A549 (cell line): ENCODE measurements around the gene KRT32. TPM values are rescaled to one million over a fixed set of nuclear protein-coding genes. Genes with fewer than 3 reads are reported as not detected.
A peak's percentile ranks its signal among the peaks of the same experiment; 100 is the strongest.

Source experiments
- ATAC-seq, 2 experiments: fragments of 200-7000 bp in 1 of 2; fragments of >200 bp in 1 of 2; cut with Nextera tagmentation in 1 of 2; cut with Tn5 transposase in 1 of 2; 3 replicates each; pipeline versions ENCODE4 v1.8.0 to v1.9.1; 2018 to 2020; ENCODE audit warnings: mild to moderate bottlenecking in 1 of 2, moderate library complexity in 1 of 2
- CTCF ChIA-PET: fragments of 300-600 bp; sonication (Branson Sonifier 250); formaldehyde crosslinking; extraction: SDS; loops from one replicate; lab custom pipeline; 2021; ENCODE audit warnings: antibody characterized with exemption, inconsistent platforms; lab: Yijun Ruan, JAX
- POLR2A ChIA-PET: fragments of 350-600 bp; formaldehyde crosslinking; extraction: SDS; loops from one replicate; lab custom pipeline; 2021; ENCODE audit warnings: antibody characterized with exemption, inconsistent platforms; lab: Yijun Ruan, JAX
- DNase-seq, 2 experiments: peaks; one replicate each; pipeline versions ENCODE4 v3.0.0 to v3.0.0-alpha.2; 2011 to 2016; ENCODE audit warnings: low read depth in 1 of 2, low spot score in 1 of 2
- FAIRE-seq: peaks from 2 replicates; lab custom pipeline; 2011; peaks lifted over from hg19 to GRCh38; lab: Jason Lieb, UNC
- H3K27ac ChIP-seq, 2 experiments: fragments of >200 bp; sonication (Bioruptor Twin); formaldehyde crosslinking; 3 replicates each; pipeline ENCODE4 v1.5.1; 2016 to 2017
- H3K4me1 ChIP-seq: fragments of >200 bp; sonication (Bioruptor Twin); formaldehyde crosslinking; 3 replicates; pipeline ENCODE4 v1.6.1; 2016
- H3K4me2 ChIP-seq: fragments of >200 bp; sonication (Bioruptor Twin); formaldehyde crosslinking; 3 replicates; pipeline ENCODE4 v1.6.1; 2016
- H3K4me3 ChIP-seq: fragments of >200 bp; sonication (Bioruptor Twin); formaldehyde crosslinking; 3 replicates; pipeline ENCODE4 v1.5.1; 2016
- H3K9me3 ChIP-seq: fragments of >200 bp; sonication (Bioruptor Twin); formaldehyde crosslinking; 3 replicates; pipeline ENCODE4 v1.6.1; 2016
- CEBPB ChIP-seq, 2 experiments: fragments of >200 bp in 1 of 2; sonication (Bioruptor Twin) in 1 of 2; formaldehyde crosslinking in 1 of 2; IDR thresholded peaks; 2 replicates each; pipeline ENCODE4 v1.6.1; 2012 to 2016
- EHF ChIP-seq: fragments of 250-450 bp; sonication (Bioruptor Pico); IDR thresholded peaks from 2 replicates; pipeline ENCODE4 v1.5.0; 2020; ENCODE audit warnings: mild to moderate bottlenecking
- EP300 ChIP-seq, 2 experiments: fragments of >200 bp; sonication (Bioruptor Twin); formaldehyde crosslinking; IDR thresholded peaks; 2 replicates in 1 of 2; 3 replicates in 1 of 2; pipeline ENCODE4 v1.6.1; 2016 to 2017
- ESRRA ChIP-seq: fragments of 150-350 bp; IDR thresholded peaks from 2 replicates; pipeline ENCODE4 v1.6.1; 2014; ENCODE audit warnings: mild to moderate bottlenecking, low read length, borderline replicate concordance
- FOSB ChIP-seq: fragments of 250-450 bp; sonication (Bioruptor Pico); IDR thresholded peaks from 2 replicates; pipeline ENCODE4 v1.5.0; 2020; ENCODE audit warnings: mild to moderate bottlenecking, moderate library complexity
- FOSL2 ChIP-seq, 2 experiments: fragments of 450-650 bp in 1 of 2; fragments of >200 bp in 1 of 2; sonication (Bioruptor Twin) in 1 of 2; formaldehyde crosslinking; IDR thresholded peaks; 2 replicates each; pipeline versions ENCODE4 v1.5.0 to v1.6.1; 2016 to 2020; ENCODE audit warnings: mild to moderate bottlenecking in 1 of 2, moderate library complexity in 1 of 2
- FOXS1 ChIP-seq: fragments of 250-450 bp; sonication (Bioruptor Pico); IDR thresholded peaks from 2 replicates; pipeline ENCODE4 v1.5.0; 2020; ENCODE audit warnings: mild to moderate bottlenecking, moderate library complexity
- HDAC2 ChIP-seq: fragments of 200-600 bp; sonication (generic); IDR thresholded peaks from 2 replicates; pipeline ENCODE4 v1.6.1; 2016
- HOXA7 ChIP-seq: fragments of 250-450 bp; sonication (Bioruptor Pico); IDR thresholded peaks from 2 replicates; pipeline ENCODE4 v1.5.0; 2020; ENCODE audit warnings: mild to moderate bottlenecking, moderate library complexity
- KDM1A ChIP-seq: fragments of 200-600 bp; sonication (generic); IDR thresholded peaks from 2 replicates; pipeline ENCODE4 v1.6.1; 2016; ENCODE audit warnings: low read depth, mild to moderate bottlenecking
- NFE2L2 ChIP-seq: fragments of 150-350 bp; conservative IDR thresholded peaks from 2 replicates; pipeline ENCODE4 v1.6.1; 2014; ENCODE audit warnings: low read length
- NR3C1 ChIP-seq: fragments of >200 bp; sonication (Bioruptor Twin); formaldehyde crosslinking; IDR thresholded peaks from 3 replicates; pipeline ENCODE4 v1.6.1; 2017
- POLR2A ChIP-seq: IDR thresholded peaks from 2 replicates; pipeline ENCODE4 v1.6.1; 2012; ENCODE audit warnings: mild to moderate bottlenecking, low read length
- RFX5 ChIP-seq: fragments of 450-650 bp; IDR thresholded peaks from 2 replicates; pipeline ENCODE4 v1.7.1; 2014; ENCODE audit warnings: antibody characterized with exemption, mild to moderate bottlenecking, moderate library complexity
- SMC3 ChIP-seq: fragments of >200 bp; sonication (Bioruptor Twin); formaldehyde crosslinking; IDR thresholded peaks from 3 replicates; pipeline ENCODE4 v1.6.1; 2018; ENCODE audit warnings: inconsistent platforms
- TFCP2L1 ChIP-seq: fragments of 250-450 bp; sonication (Bioruptor Pico); IDR thresholded peaks from 2 replicates; pipeline ENCODE4 v1.5.0; 2021; ENCODE audit warnings: mild to moderate bottlenecking
- TP53 ChIP-seq: fragments of 250-450 bp; sonication (Bioruptor Pico); IDR thresholded peaks from 2 replicates; pipeline ENCODE4 v1.5.0; 2021; ENCODE audit warnings: mild to moderate bottlenecking, moderate library complexity
- ZC3H11A ChIP-seq: fragments of 450-650 bp; IDR thresholded peaks from 2 replicates; pipeline ENCODE4 v1.6.1; 2014; ENCODE audit warnings: antibody characterized with exemption, mild to moderate bottlenecking
- ZNF302 ChIP-seq: fragments of 250-450 bp; sonication (Bioruptor Pico); IDR thresholded peaks from 2 replicates; pipeline ENCODE4 v1.9.0; 2021; ENCODE audit warnings: inconsistent platforms, mild to moderate bottlenecking, moderate library complexity
- WGBS: methylation state at CpG from one replicate; pipeline ENCODE4 v1.1.6; 2017; ENCODE audit errors: missing lambda C conversion rate; 5-methylcytosine and 5-hydroxymethylcytosine counted together
- polyA plus RNA-seq, 4 experiments: library from polyadenylated mRNA; depleted of rRNA in 3 of 4; stranded (reverse); fragments of >200 nt; fragmentation: RNase III in 1 of 4; extraction: RNeasy Plus Mini Kit Qiagen cat#74134 plus additional on column Dnase treatment in 1 of 4; gene quantifications; 2 replicates in 3 of 4; 3 replicates in 1 of 4; pipeline ENCODE4 v1.2.3, GENCODE V29; 2011 to 2017
- TF ChIP-seq, protein P1 (sequence below): fragments of 450-650 bp; IDR thresholded peaks from 2 replicates; pipeline ENCODE4 v1.6.1; 2014; ENCODE audit warnings: antibody characterized with exemption
- TF ChIP-seq, protein P2 (sequence below): fragments of 150-350 bp; IDR thresholded peaks from 2 replicates; pipeline ENCODE4 v1.6.1; 2014; ENCODE audit warnings: low read depth, mild to moderate bottlenecking, low read length
- TF ChIP-seq, protein P3 (sequence below): IDR thresholded peaks from 2 replicates; pipeline ENCODE4 v1.6.1; 2012
- TF ChIP-seq, protein P4 (sequence below): fragments of 200-600 bp; sonication (generic); IDR thresholded peaks from 2 replicates; pipeline ENCODE4 v1.6.1; 2016; ENCODE audit warnings: antibody characterized with exemption, mild to moderate bottlenecking, moderate library complexity

Gene KRT32
- polyA plus RNA-seq, 2 of the 4 experiments (the other 2 are of a cell fraction) = not detected

DNA sequence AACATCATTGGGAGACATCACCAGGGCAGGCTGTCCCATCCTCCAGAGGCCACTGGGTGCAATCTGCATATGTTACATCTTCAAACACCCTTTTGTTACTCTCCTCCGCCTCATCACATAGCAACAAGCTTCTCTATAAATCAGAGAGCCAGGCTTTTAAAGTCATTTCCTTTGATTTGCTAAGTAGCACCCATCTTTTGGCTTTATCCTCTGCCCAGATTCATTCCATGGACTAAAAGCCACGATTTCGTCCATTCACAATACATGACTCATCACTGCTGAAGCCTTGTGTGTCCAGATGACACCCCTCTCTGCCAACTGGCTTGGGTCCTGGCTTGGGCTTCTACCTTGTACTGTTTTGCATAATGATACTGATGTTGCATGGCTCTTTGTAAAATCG is 24.4 kb downstream of the KRT32 start:
- Histone ChIP-seq H3K4me1 (no peaks in the 10 kb centered on the region), H3K27ac (no peak overlapping the region), H3K9me3 (no peaks in the 10 kb centered on the region), H3K4me2 (no peak overlapping the region), H3K4me3 (no peak overlapping the region)
- WGBS = 39% methylated on average over 4 of the region's 4 CpGs
- ChIA-PET POLR2A (no interaction called here), CTCF (interaction anchor here (0.6 to 3.3 kb wide), 6 partner anchors 13 to 121 kb away, joined by 3 to 13 read pairs (median 4); partner anchors contain the start of gene KRT32)
- FAIRE-seq = no peak
- TF ChIP-seq, protein P1, sequence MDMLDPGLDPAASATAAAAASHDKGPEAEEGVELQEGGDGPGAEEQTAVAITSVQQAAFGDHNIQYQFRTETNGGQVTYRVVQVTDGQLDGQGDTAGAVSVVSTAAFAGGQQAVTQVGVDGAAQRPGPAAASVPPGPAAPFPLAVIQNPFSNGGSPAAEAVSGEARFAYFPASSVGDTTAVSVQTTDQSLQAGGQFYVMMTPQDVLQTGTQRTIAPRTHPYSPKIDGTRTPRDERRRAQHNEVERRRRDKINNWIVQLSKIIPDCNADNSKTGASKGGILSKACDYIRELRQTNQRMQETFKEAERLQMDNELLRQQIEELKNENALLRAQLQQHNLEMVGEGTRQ = no peak
- TF ChIP-seq FOSL2 (IDR thresholded peaks at IDR 0.05) (no peak), FOSL2 (CRISPR knock-in tag; IDR thresholded peaks at IDR 0.05) (peak; percentile 28; the same call in 1 of the 2 replicates)
- ATAC-seq = no peak
- DNase-seq = no peak

DNA sequence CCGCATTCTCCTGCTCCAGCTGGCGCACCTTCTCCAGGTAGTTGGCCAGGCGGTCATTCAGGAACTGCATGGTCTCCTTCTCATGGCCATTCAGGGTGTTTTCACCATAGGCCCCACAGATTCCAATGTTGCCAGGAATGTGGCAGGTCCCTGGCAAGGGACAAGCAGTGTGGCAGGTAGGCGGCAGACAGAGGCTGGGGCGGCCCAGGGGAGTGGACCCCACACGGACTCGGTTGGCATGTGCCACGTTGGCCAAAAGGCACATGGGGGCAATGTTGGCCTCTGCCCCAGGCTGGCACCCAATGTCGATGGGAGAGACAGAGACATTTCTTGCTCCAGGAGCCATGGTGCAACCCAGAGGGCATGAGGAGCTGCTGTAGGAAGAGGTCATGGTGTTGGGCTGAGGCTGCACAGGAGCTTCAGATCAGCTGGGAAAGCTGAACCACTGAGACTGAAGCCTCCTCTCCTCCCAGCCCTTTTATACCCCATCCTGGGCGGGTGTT is 26.6 kb downstream of the KRT32 start, which contains the start of gene KRT38:
KRT38 (minus strand) TSS at position 453 of the 503 bp plus-strand sequence; CDS start at position 391, 62 bp downstream.
- CTCF ChIA-PET = interaction anchor here (1.7 to 2.1 kb wide), 2 partner anchors 23 to 108 kb away, joined by 5 to 8 read pairs; no protein-coding TSS in a partner anchor
- no peak within 1 kb of the TSS for H3K4me3 ChIP-seq
- ATAC-seq (no peak), FAIRE-seq (no peak), DNase-seq (no peak)
- H3K27ac ChIP-seq = no peak within 1 kb of the TSS
- TF ChIP-seq FOSB = no peak
- TF ChIP-seq, protein P2, sequence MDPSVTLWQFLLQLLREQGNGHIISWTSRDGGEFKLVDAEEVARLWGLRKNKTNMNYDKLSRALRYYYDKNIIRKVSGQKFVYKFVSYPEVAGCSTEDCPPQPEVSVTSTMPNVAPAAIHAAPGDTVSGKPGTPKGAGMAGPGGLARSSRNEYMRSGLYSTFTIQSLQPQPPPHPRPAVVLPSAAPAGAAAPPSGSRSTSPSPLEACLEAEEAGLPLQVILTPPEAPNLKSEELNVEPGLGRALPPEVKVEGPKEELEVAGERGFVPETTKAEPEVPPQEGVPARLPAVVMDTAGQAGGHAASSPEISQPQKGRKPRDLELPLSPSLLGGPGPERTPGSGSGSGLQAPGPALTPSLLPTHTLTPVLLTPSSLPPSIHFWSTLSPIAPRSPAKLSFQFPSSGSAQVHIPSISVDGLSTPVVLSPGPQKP = no peak
- no peak for TF ChIP-seq EP300 (IDR thresholded peaks at IDR 0.05)
- TF ChIP-seq NR3C1 = no peak
- H3K9me3 ChIP-seq = no peaks in the 10 kb centered on the region
- no peak within 1 kb of the TSS for H3K4me2 ChIP-seq
- POLR2A ChIA-PET = no interaction called here
- no peaks in the 10 kb centered on the region for H3K4me1 ChIP-seq
- 57% methylated on average over 10 of the region's 10 CpGs for WGBS

DNA sequence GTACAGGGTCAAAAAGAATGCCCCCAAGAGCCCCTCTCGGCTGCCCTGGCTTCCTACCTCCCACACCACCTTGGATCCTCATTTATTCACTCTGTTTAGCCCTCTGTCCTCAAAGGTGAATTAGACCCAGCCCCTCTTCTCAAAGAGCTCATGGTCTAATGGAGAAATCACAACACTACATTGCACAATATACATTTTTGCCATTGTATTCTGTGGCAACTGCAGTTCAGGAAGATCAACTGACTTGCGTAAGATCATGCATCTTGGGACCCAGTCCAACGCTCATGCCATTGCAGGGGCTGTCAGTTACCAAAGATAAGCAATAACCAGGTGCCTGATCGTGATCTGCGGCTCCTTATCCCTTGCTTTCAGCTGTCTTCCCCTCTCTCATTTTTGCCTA is 27.8 kb downstream of the KRT32 start:
- no peaks in the 10 kb centered on the region for H3K4me1 ChIP-seq
- WGBS = 46% methylated on average over 5 of the region's 5 CpGs
- H3K4me3 ChIP-seq = no peak overlapping the region
- no peak for TF ChIP-seq TP53 (CRISPR knock-in tag)
- TF ChIP-seq EHF (CRISPR knock-in tag) = no peak
- TF ChIP-seq ZNF302 = no peak
- TF ChIP-seq SMC3 = no peak
- TF ChIP-seq CEBPB (IDR thresholded peaks at IDR 0.05) = peak in 1 of 2 experiments; percentile 16; a peak in 1 of 4 replicates
- no peaks in the 10 kb centered on the region for H3K9me3 ChIP-seq
- H3K4me2 ChIP-seq = no peak overlapping the region
- no peak for FAIRE-seq
- ChIA-PET CTCF (interaction anchor here (0.6 to 2.1 kb wide), 5 partner anchors 16 to 109 kb away, joined by 4 to 8 read pairs (median 5); no protein-coding TSS in a partner anchor), POLR2A (no interaction called here)
- ATAC-seq = no peak
- no peak for DNase-seq
- H3K27ac ChIP-seq = no peak overlapping the region

DNA sequence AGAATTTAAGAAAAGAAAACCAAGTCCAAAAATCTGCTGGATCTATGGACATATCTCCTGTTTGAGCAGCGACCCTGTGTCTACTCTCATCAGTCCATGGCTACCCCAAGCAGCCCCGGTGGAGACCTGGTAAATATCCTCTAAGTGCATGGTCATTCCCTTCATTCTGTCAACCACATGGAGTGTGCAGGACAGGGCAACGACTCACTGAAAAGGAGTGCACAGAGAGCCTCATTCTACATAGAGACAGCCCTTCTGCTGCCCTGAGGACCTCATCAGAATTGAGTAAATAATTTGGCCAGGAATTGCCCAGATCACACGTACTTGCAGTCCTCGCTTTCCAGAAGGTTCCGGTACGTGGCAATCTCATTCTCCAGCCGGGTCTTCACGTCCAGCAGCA is 29.4 kb downstream of the KRT32 start:
- H3K9me3 ChIP-seq = no peaks in the 10 kb centered on the region
- no peak overlapping the region for H3K4me3 ChIP-seq
- FAIRE-seq (no peak), ATAC-seq (peak in 1 of 2 experiments; percentile 43; a peak in 3 of 6 replicates), DNase-seq (no peak)
- no peak overlapping the region for H3K4me2 ChIP-seq
- WGBS = 69% methylated on average over 9 of the region's 9 CpGs
- POLR2A ChIA-PET = no interaction called here
- H3K27ac ChIP-seq = no peak overlapping the region
- no peaks in the 10 kb centered on the region for H3K4me1 ChIP-seq
- CTCF ChIA-PET = interaction anchor here (1.1 to 1.9 kb wide), 2 partner anchors 9 to 111 kb away, joined by 4 to 9 read pairs; no protein-coding TSS in a partner anchor
- TF ChIP-seq FOSL2 (IDR thresholded peaks at IDR 0.05) (no peak), FOSL2 (CRISPR knock-in tag; IDR thresholded peaks at IDR 0.05) (no peak), ZNF302 (no peak), POLR2A (no peak), KDM1A (no peak), ZC3H11A (no peak), EHF (CRISPR knock-in tag) (no peak), HDAC2 (no peak), RFX5 (no peak), CEBPB (IDR thresholded peaks at IDR 0.05) (no peak), NFE2L2 (no peak), TFCP2L1 (CRISPR knock-in tag) (no peak), FOSB (no peak), ESRRA (no peak), HOXA7 (CRISPR knock-in tag) (no peak), FOXS1 (CRISPR knock-in tag) (no peak)
- TF ChIP-seq, protein P1 = no peak
- TF ChIP-seq, protein P3, sequence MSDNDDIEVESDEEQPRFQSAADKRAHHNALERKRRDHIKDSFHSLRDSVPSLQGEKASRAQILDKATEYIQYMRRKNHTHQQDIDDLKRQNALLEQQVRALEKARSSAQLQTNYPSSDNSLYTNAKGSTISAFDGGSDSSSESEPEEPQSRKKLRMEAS = no peak
- TF ChIP-seq, protein P4, sequence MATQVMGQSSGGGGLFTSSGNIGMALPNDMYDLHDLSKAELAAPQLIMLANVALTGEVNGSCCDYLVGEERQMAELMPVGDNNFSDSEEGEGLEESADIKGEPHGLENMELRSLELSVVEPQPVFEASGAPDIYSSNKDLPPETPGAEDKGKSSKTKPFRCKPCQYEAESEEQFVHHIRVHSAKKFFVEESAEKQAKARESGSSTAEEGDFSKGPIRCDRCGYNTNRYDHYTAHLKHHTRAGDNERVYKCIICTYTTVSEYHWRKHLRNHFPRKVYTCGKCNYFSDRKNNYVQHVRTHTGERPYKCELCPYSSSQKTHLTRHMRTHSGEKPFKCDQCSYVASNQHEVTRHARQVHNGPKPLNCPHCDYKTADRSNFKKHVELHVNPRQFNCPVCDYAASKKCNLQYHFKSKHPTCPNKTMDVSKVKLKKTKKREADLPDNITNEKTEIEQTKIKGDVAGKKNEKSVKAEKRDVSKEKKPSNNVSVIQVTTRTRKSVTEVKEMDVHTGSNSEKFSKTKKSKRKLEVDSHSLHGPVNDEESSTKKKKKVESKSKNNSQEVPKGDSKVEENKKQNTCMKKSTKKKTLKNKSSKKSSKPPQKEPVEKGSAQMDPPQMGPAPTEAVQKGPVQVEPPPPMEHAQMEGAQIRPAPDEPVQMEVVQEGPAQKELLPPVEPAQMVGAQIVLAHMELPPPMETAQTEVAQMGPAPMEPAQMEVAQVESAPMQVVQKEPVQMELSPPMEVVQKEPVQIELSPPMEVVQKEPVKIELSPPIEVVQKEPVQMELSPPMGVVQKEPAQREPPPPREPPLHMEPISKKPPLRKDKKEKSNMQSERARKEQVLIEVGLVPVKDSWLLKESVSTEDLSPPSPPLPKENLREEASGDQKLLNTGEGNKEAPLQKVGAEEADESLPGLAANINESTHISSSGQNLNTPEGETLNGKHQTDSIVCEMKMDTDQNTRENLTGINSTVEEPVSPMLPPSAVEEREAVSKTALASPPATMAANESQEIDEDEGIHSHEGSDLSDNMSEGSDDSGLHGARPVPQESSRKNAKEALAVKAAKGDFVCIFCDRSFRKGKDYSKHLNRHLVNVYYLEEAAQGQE = no peak
